Naive thymus-derived CD4-positive, alpha-beta T cell (primary cell): Measurements from ENCODE around the gene HS2ST1. TPM values are rescaled to one million over a fixed set of nuclear protein-coding genes. Genes with fewer than 3 reads are reported as not detected.
A peak's percentile ranks its signal among the peaks of the same experiment; 100 is the strongest.
"Not testable (repeated sequence)": the region's sequence is repeated elsewhere in the genome, so short reads cannot be mapped to it uniquely, and the experiment has no call there.

Experiments used
- ATAC-seq: fragments of 150-1000 bp; cut with Tn5 transposase; 2 replicates; pipeline ENCODE4 v1.10.0; 2021; ENCODE audit warnings: mild to moderate bottlenecking, moderate library complexity
- CTCF ChIA-PET: fragments of 350-600 bp; sonication (Branson Sonifier 250); formaldehyde crosslinking; loops from one replicate; lab custom pipeline; 2021; ENCODE audit warnings: antibody characterized with exemption; lab: Charles Lee
- POLR2A ChIA-PET: fragments of 350-600 bp; sonication (Branson Sonifier 250); formaldehyde crosslinking; loops from one replicate; lab custom pipeline; 2021; ENCODE audit warnings: antibody characterized with exemption, inconsistent platforms; lab: Charles Lee
- DNase-seq, 9 donors: peaks; one replicate each; pipeline versions ENCODE4 v3.0.0 to v3.0.0-alpha.2; 2020 to 2022; ENCODE audit warnings: mixed read lengths in 1 of 9
- H3K27ac ChIP-seq: one replicate; pipeline ENCODE4 v1.7.0; 2013; ENCODE audit warnings: mild to moderate bottlenecking, low read depth, low read length, moderate library complexity
- H3K27me3 ChIP-seq, 2 donors: one replicate each; pipeline ENCODE4 v1.7.0; 2013; ENCODE audit warnings: low read length in 2 of 2, mild to moderate bottlenecking in 2 of 2, moderate library complexity in 2 of 2; ENCODE audit not compliant: control insufficient read depth in 2 of 2, insufficient read depth in 2 of 2
- H3K36me3 ChIP-seq, 3 experiments: 1 replicate in 2 of 3; 2 replicates in 1 of 3; pipeline ENCODE4 v1.7.0; 2013; ENCODE audit warnings: low read length in 3 of 3, mild to moderate bottlenecking in 3 of 3, moderate library complexity in 1 of 3; ENCODE audit not compliant: insufficient read depth in 3 of 3, control insufficient read depth in 2 of 3
- H3K4me1 ChIP-seq, 2 donors: one replicate each; pipeline ENCODE4 v1.7.0; 2013; ENCODE audit warnings: low read length in 2 of 2, mild to moderate bottlenecking in 2 of 2, moderate library complexity in 1 of 2; ENCODE audit not compliant: control insufficient read depth in 2 of 2, insufficient read depth in 2 of 2
- H3K4me3 ChIP-seq: 2 replicates; pipeline ENCODE4 v1.7.0; 2013; ENCODE audit warnings: mild to moderate bottlenecking, low read length
- H3K9me3 ChIP-seq, 3 experiments: 1 replicate in 2 of 3; 2 replicates in 1 of 3; pipeline ENCODE4 v1.7.0; 2013; ENCODE audit warnings: low read length in 3 of 3; ENCODE audit not compliant: control insufficient read depth in 2 of 3
- H3K27ac Mint-ChIP-seq, 9 donors: one replicate each; pipeline ENCODE4 v1.8.0; 2020 to 2022; ENCODE audit warnings: mixed read lengths in 9 of 9, mild to moderate bottlenecking in 8 of 9, moderate library complexity in 5 of 9, inconsistent platforms in 2 of 9
- H3K27me3 Mint-ChIP-seq, 5 donors: one replicate each; pipeline ENCODE4 v1.8.0; 2021 to 2022; ENCODE audit warnings: mixed read lengths in 5 of 5, mild to moderate bottlenecking in 1 of 5
- H3K36me3 Mint-ChIP-seq, 5 donors: one replicate each; pipeline ENCODE4 v1.8.0; 2020 to 2022; ENCODE audit warnings: mixed read lengths in 5 of 5, mild to moderate bottlenecking in 3 of 5, inconsistent platforms in 1 of 5
- H3K4me1 Mint-ChIP-seq, 7 donors: one replicate each; pipeline ENCODE4 v1.8.0; 2020 to 2022; ENCODE audit warnings: mixed read lengths in 7 of 7, mild to moderate bottlenecking in 3 of 7, inconsistent platforms in 1 of 7
- H3K4me3 Mint-ChIP-seq, 10 donors: one replicate each; pipeline ENCODE4 v1.8.0; 2020 to 2022; ENCODE audit warnings: mild to moderate bottlenecking in 10 of 10, mixed read lengths in 10 of 10, moderate library complexity in 6 of 10, inconsistent platforms in 2 of 10
- H3K9me3 Mint-ChIP-seq, 11 donors: one replicate each; pipeline ENCODE4 v1.8.0; 2020 to 2022; ENCODE audit warnings: mixed read lengths in 11 of 11, mild to moderate bottlenecking in 4 of 11, inconsistent platforms in 1 of 11, moderate library complexity in 1 of 11
- intact Hi-C, 2 donors: fragments of 100-400 bp; cut with micrococcal nuclease; formaldehyde crosslinking; loops; one replicate each; pipeline ENCODE4 v1.15.1; 2023
- polyA plus RNA-seq, 2 donors: library from polyadenylated mRNA; unstranded; fragments of 300-500 nt; fragmentation: Illumina TruSeq; gene quantifications; one replicate each; pipeline ENCODE4 v1.2.3, GENCODE V29; 2021
- total RNA-seq, 6 experiments: library from RNA in 5 of 6; stranded (reverse) in 5 of 6; gene quantifications; 1 replicate in 5 of 6; 2 replicates in 1 of 6; pipeline ENCODE4 v1.2.3 and lab custom pipeline; 2021 to 2026

HS2ST1 gene
- total and polyA plus RNA-seq, 7 experiments from 2014 or later, result 7.1 to 18.3 (median 10.2) TPM

- H3K4me3 ChIP-seq, result no peak overlapping the region
- H3K36me3 ChIP-seq, result no peaks in the 10 kb centered on the region
- H3K4me1 ChIP-seq, result no peaks in the 10 kb centered on the region
- ChIA-PET POLR2A (no interaction called here), CTCF (interaction anchor here (0.6 kb wide), 1 partner anchor 1302 kb away, joined by 3 read pairs; no protein-coding TSS in a partner anchor)
- Mint-ChIP-seq H3K4me3 (no peak overlapping the region), H3K36me3 (peaks cover 0 to 17% (median 5%) of the 10 kb centered on the region in 5 donors), H3K27me3 (no peaks in the 10 kb centered on the region), H3K9me3 (no peaks in the 10 kb centered on the region), H3K4me1 (peaks cover 0 to 27% (median 5%) of the 10 kb centered on the region in 7 donors), H3K27ac (no peak overlapping the region)
- intact Hi-C loops, result no loop called here
- DNase-seq, result no peak
- no peaks in the 10 kb centered on the region for H3K9me3 ChIP-seq
- no peak for ATAC-seq
- H3K27ac ChIP-seq, result no peak overlapping the region
- H3K27me3 ChIP-seq, result no peaks in the 10 kb centered on the region
These were observed 84.3 kb downstream of the HS2ST1 start for GRCh38 chr1:86998727-86999126.

GRCh38 chr1:87000460-87000859 lies 86.0 kb downstream of the HS2ST1 start:
- Mint-ChIP-seq H3K9me3 (no peaks in the 10 kb centered on the region), H3K27me3 (no peaks in the 10 kb centered on the region), H3K4me1 (peaks cover 0 to 26% (median 4%) of the 10 kb centered on the region in 7 donors), H3K4me3 (no peak overlapping the region), H3K27ac (no peak overlapping the region), H3K36me3 (peaks cover 0 to 17% (median 5%) of the 10 kb centered on the region in 5 donors)
- POLR2A ChIA-PET, result no interaction called here
- CTCF ChIA-PET, result no interaction called here
- H3K4me1 ChIP-seq, result no peaks in the 10 kb centered on the region
- ATAC-seq, result no peak
- H3K36me3 ChIP-seq, result no peaks in the 10 kb centered on the region
- H3K9me3 ChIP-seq, result no peaks in the 10 kb centered on the region
- H3K27ac ChIP-seq, result no peak overlapping the region
- H3K4me3 ChIP-seq, result no peak overlapping the region
- no peaks in the 10 kb centered on the region for H3K27me3 ChIP-seq
- intact Hi-C loops, result no loop called here
- DNase-seq, result no peak

- ChIA-PET CTCF (no interaction called here), POLR2A (no interaction called here)
- no peak overlapping the region for H3K27ac ChIP-seq
- no peak overlapping the region for H3K4me3 ChIP-seq
- DNase-seq (no peak), ATAC-seq (no peak)
- H3K27me3 Mint-ChIP-seq, result no peaks in the 10 kb centered on the region
- H3K9me3 Mint-ChIP-seq, result no peaks in the 10 kb centered on the region
- H3K4me1 Mint-ChIP-seq, result peaks cover 0 to 3% (median 0%) of the 10 kb centered on the region in 7 donors
- no peak overlapping the region for H3K27ac Mint-ChIP-seq
- intact Hi-C loops, result no loop called here
- H3K4me3 Mint-ChIP-seq, result no peak overlapping the region
- no peaks in the 10 kb centered on the region for H3K9me3 ChIP-seq
- no peaks in the 10 kb centered on the region for H3K36me3 ChIP-seq
- peaks cover 0 to 15% (median 9%) of the 10 kb centered on the region in 5 donors for H3K36me3 Mint-ChIP-seq
- H3K4me1 ChIP-seq, result no peaks in the 10 kb centered on the region
- H3K27me3 ChIP-seq, result no peaks in the 10 kb centered on the region
These were observed 90.4 kb downstream of the HS2ST1 start for GRCh38 chr1:87004857-87005256.

GRCh38 chr1:87007323-87007722 lies 92.9 kb downstream of the HS2ST1 start:
- peaks cover 0 to 18% (median 15%) of the 10 kb centered on the region in 5 donors for H3K36me3 Mint-ChIP-seq
- ATAC-seq (no peak), DNase-seq (no peak)
- Histone ChIP-seq H3K4me3 (no peak overlapping the region), H3K27ac (no peak overlapping the region), H3K4me1 (no peaks in the 10 kb centered on the region), H3K27me3 (no peaks in the 10 kb centered on the region), H3K9me3 (peaks cover 0 to 3% (median 0%) of the 10 kb centered on the region in 3 experiments), H3K36me3 (no peaks in the 10 kb centered on the region)
- no peak overlapping the region for H3K27ac Mint-ChIP-seq
- peaks cover 0 to 3% (median 0%) of the 10 kb centered on the region in 7 donors for H3K4me1 Mint-ChIP-seq
- POLR2A ChIA-PET, result no interaction called here
- intact Hi-C loops, result no loop called here
- H3K9me3 Mint-ChIP-seq, result peaks cover 0 to 10% (median 5%) of the 10 kb centered on the region in 11 donors
- H3K4me3 Mint-ChIP-seq, result no peak overlapping the region
- CTCF ChIA-PET, result no interaction called here
- no peaks in the 10 kb centered on the region for H3K27me3 Mint-ChIP-seq

GRCh38 chr1:87013385-87013784 lies 99.0 kb downstream of the HS2ST1 start:
- H3K27ac ChIP-seq, DNase-seq, H3K4me1 ChIP-seq, H3K27me3 Mint-ChIP-seq, CTCF ChIA-PET, H3K4me1 Mint-ChIP-seq, H3K27ac Mint-ChIP-seq, intact Hi-C loops, H3K4me3 ChIP-seq, POLR2A ChIA-PET, ATAC-seq, H3K36me3 ChIP-seq, H3K27me3 ChIP-seq, H3K4me3 Mint-ChIP-seq: not testable (repeated sequence)
- H3K36me3 Mint-ChIP-seq, result peaks cover 8 to 44% (median 32%) of the 10 kb centered on the region in 5 donors
- peaks cover 0 to 10% (median 4%) of the 10 kb centered on the region in 3 experiments for H3K9me3 ChIP-seq
- peaks cover 0 to 35% (median 19%) of the 10 kb centered on the region in 11 donors for H3K9me3 Mint-ChIP-seq

GRCh38 chr1:87017998-87018672 lies 103.7 kb downstream of the HS2ST1 start:
- Histone ChIP-seq H3K27ac (no peak overlapping the region), H3K4me3 (no peak overlapping the region), H3K36me3 (no peaks in the 10 kb centered on the region), H3K9me3 (peaks cover 0 to 2% (median 0%) of the 10 kb centered on the region in 3 experiments), H3K4me1 (no peaks in the 10 kb centered on the region), H3K27me3 (no peaks in the 10 kb centered on the region)
- ChIA-PET CTCF (no interaction called here), POLR2A (no interaction called here)
- Mint-ChIP-seq H3K27ac (peak overlapping the region in 1 of 9 donors; percentile 43), H3K27me3 (no peaks in the 10 kb centered on the region), H3K9me3 (peaks cover 0 to 18% (median 9%) of the 10 kb centered on the region in 11 donors), H3K36me3 (peaks cover 6 to 24% (median 16%) of the 10 kb centered on the region in 5 donors), H3K4me1 (peaks cover 0 to 15% (median 8%) of the 10 kb centered on the region in 7 donors), H3K4me3 (no peak overlapping the region)
- intact Hi-C loops, result no loop called here
- DNase-seq (no peak), ATAC-seq (no peak)

- ATAC-seq (no peak), DNase-seq (no peak)
- no peaks in the 10 kb centered on the region for H3K9me3 ChIP-seq
- Mint-ChIP-seq H3K4me1 (peaks cover 2 to 19% (median 12%) of the 10 kb centered on the region in 7 donors), H3K9me3 (no peaks in the 10 kb centered on the region), H3K27me3 (no peaks in the 10 kb centered on the region), H3K4me3 (no peak overlapping the region), H3K36me3 (peaks cover 0 to 4% (median 0%) of the 10 kb centered on the region in 5 donors), H3K27ac (no peak overlapping the region)
- intact Hi-C loops, result no loop called here
- no peaks in the 10 kb centered on the region for H3K4me1 ChIP-seq
- ChIA-PET POLR2A (no interaction called here), CTCF (interaction anchor here (0.7 kb wide), 1 partner anchor 66 kb away, joined by 3 read pairs; no protein-coding TSS in a partner anchor)
- H3K27ac ChIP-seq, result no peak overlapping the region
- no peaks in the 10 kb centered on the region for H3K27me3 ChIP-seq
- no peaks in the 10 kb centered on the region for H3K36me3 ChIP-seq
- H3K4me3 ChIP-seq, result no peak overlapping the region
These were observed 108.9 kb downstream of the HS2ST1 start for GRCh38 chr1:87023326-87023725.
